Islet of Langerhans (tissue), 1 donor: ENCODE data around the gene KHK.

Source experiments
- FAIRE-seq: peaks from one replicate; lab custom pipeline; 2011; peaks lifted over from hg19 to GRCh38; lab: Jason Lieb, UNC

KHK gene

DNA sequence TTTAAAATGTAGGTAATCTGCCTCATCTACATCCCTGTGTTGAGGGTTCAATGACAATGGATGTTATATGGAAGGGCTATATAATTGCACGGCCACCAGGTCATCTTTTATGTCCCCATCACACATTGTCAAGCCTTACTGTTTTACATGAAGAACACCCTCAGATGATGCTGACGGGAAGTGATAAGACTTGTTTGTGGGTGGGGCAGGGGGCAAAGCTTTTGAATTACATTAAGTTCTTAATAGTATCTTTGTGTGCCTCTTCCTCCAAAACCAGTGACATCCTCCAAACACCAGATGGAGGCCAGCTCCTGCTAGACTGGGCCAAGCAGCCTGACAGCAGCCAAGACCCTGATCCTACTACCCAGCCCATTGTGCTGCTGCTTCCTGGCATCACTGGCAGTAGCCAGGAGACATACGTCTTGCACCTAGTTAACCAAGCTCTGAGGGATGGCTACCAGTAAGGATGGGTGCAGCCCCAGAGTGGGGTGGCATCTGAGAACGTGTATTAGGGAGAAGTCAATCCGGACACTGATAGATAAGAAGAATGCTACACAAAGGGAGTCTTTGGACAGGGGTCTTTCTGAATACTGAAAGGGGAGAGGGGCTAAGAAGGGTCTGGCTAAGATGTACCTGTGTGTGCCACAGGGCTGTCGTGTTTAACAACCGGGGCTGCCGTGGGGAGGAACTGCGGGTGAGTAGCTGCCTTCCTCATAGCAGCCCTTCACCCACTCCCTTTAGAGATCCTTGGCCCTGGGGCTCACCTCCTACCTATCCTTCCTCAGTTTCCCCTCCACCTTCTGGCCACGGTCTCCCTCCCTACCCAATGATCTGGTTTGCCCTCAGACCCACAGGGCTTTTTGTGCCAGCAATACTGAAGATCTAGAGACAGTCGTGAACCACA, 42.3 kb downstream of the KHK start:
- FAIRE-seq, result no peak

DNA sequence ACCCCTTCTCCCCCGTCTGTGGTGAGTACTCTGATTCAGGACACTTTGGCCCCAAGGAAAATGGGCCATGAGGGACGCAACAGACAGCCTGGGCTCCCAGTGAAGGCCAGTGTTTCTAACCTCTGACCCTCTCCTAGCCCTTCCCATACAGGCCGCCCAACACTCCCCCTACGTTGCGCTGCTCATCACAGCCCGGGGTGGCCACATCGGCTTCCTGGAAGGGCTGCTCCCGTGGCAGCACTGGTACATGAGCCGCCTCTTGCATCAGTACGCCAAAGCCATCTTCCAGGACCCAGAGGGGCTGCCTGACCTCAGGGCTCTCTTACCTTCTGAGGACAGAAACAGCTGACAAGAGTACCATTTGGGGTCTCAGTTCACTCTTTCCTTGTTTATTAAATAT, 43.8 kb downstream of the KHK start:
- FAIRE-seq, result no peak

- no peak for FAIRE-seq
Measured at GRCh38 chr2:27131429-27131828, 44.9 kb downstream of the KHK start.

DNA sequence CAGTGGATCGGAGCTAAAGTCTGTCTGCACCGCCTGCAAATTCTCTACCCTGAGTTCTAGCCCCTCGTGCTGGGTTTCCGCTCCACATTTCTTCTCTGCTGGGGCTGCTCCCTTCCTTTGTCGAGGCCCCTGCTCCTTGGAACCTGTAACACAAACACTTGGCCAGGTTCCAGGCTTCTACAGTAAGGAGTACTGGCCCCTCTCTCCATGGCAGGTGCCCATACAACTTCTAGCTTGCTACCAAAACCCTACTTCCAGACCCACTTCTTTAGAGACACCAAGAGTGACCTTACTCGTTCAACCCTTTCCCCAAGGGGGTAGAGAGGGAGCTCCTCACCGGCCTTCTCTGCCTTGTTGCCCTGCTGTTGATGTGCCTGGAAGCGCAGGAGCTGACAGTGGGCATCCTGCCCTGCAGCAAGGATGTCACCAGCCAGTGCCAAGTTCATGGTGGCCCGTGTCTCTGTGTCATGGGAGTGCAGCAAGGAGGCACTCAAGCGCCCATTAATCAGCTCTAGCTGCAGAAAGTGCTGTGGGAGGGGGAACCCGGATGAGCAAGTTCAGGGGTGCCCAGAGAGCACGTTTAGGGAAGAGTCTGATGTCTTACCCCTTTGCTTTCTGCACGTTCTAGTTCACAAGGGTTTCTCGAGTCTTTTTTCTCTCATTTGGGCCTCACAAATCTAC, 46.8 kb downstream of the KHK start:
- no peak for FAIRE-seq

DNA sequence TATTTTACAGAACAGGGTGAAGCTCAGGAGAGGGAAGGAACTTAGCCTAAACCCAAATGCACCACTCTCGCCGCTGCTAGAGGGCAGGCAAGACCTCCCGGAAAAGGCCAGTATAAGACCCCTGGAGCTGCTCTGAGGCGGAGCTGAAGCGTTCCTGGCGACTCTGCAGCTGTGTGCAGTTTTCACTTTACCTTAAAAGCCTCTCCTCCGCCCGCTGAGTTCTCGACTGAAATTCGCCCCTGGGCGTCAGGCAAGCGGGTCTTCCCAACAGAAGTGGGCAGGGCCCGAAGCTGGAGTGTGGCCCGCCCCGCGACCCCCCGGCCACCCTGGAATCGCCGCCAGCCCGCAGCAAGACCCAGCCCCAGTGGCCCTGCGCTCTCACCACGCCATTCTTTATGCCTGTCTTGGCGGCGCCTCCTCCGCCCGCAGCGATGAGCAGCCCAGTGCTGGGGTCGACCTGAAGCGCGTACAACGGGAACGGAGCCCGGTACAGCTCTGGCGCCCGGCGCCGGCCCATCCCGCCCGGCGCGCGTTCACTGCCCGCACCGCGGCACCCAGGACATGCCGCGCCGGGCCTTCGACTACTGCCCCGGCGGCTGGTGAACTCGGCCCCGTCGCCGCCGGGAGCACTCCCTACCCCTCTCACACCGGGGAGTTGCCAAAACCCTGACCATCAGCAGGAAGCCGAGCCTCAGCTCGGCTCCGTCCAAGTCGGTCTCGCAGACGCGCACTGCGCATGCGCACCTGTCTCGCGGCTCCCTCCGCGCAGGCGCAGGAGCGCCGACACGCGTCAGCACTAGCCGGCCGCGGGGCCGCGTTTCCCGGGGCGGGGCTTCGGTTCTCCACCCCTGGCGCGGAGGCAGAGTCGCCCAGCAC, 47.6 kb downstream of the KHK start, which contains the start of gene PREB:
PREB (minus strand) TSS at position 732 of the 876 bp plus-strand sequence; CDS start at position 517, 215 bp downstream.
- FAIRE-seq, result no peak

GRCh38 chr2:27134781-27135477, 48.4 kb downstream of the KHK start:
- no peak for FAIRE-seq

- FAIRE-seq, result no peak
Measured at GRCh38 chr2:27135478-27135955, 48.9 kb downstream of the KHK start.

- FAIRE-seq, result no peak
Measured at GRCh38 chr2:27136751-27137150, 50.2 kb downstream of the KHK start.

- FAIRE-seq, result no peak
Measured at GRCh38 chr2:27137322-27137935, 50.9 kb downstream of the KHK start.

GRCh38 chr2:27138111-27138510, 51.5 kb downstream of the KHK start:
- FAIRE-seq, result no peak

GRCh38 chr2:27139310-27139709, 52.7 kb downstream of the KHK start, which contains the start of gene PRR30:
PRR30 (minus strand) TSS chr2:27139410; CDS start chr2:27138329, 1,081 bp downstream.
- FAIRE-seq, result no peak

GRCh38 chr2:27143285-27143684, 56.7 kb downstream of the KHK start:
- FAIRE-seq, result no peak

- FAIRE-seq, result no peak
Measured at GRCh38 chr2:27145682-27146081, 59.1 kb downstream of the KHK start.

GRCh38 chr2:27147935-27148334, 61.4 kb downstream of the KHK start:
- FAIRE-seq, result no peak

GRCh38 chr2:27148801-27149439, 62.3 kb downstream of the KHK start, which contains the start of gene TCF23:
TCF23 (plus strand) TSS chr2:27149004; CDS start chr2:27149134, 130 bp downstream.
- no peak for FAIRE-seq

DNA sequence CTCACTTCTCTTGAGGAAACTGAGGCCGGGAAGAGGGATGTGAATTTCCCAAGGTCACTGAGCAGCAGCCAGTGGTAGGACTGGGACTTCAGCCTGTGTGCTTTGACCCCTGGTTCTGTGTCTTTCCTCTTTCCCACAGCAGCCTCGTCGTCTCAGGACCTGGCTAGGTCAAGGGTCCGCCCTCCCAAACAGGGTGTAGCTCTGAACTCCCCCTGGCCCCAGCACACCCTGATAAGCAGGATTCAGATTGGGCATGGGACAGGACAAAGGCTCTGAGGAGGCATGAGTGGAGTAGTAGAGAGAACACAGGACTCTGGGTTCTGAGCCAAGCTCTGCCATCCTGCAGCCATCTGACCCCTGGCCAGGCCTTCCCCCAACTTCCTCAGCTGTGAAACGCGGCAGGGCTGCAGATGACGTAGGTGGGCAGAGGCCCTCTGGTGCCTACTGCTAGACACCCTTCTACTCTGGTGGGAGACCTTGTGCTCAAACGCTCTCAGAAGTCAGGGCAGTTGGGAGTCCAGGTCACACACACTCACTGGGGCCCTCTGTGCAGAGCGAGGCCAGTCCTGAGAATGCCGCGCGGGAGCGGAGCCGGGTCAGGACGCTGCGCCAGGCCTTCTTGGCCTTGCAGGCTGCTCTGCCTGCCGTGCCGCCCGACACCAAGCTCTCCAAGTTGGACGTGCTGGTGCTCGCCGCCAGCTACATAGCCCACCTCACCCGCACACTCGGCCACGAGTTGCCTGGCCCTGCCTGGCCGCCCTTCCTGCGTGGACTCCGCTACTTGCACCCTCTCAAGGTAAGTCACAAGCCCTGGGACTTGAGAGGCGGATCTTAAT, 63.2 kb downstream of the KHK start:
- FAIRE-seq, result no peak
